Activated CD4-positive, CD25-positive, alpha-beta regulatory T cell (primary cell): ENCODE data around the gene USP20.

ENCODE experiments used
- DNase-seq, 4 experiments: peaks; one replicate each; lab custom pipeline; 2025; lab: John Stamatoyannopoulos, UW

USP20 gene

GRCh38 chr9:129875687-129876395 lies 40.6 kb downstream of the USP20 start:
- no peak for DNase-seq

GRCh38 chr9:129876815-129877214 lies 41.6 kb downstream of the USP20 start:
- no peak for DNase-seq

DNA sequence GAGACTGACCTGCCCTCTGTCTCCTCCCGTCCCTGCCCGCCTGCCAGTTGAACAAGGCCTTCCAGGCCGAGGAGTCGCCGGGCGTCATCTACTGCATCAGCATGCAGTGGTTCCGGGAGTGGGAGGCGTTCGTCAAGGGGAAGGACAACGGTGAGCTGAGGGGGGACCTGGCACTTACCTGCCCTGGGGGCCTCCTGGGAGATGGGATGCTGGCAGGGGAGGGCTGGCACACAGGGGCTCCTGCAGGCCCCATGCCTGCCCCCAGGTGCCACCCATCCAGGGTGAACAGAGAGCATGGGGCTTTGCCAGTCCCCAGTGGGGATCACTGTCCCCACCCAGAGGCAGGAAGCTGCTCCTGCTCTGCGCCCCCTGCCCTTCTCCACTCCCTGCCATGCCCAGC lies 43.0 kb downstream of the USP20 start:
- DNase-seq, result no peak

GRCh38 chr9:129879103-129879699 lies 43.9 kb downstream of the USP20 start:
- DNase-seq, result no peak

GRCh38 chr9:129879991-129880653 lies 44.9 kb downstream of the USP20 start:
- no peak for DNase-seq

DNA sequence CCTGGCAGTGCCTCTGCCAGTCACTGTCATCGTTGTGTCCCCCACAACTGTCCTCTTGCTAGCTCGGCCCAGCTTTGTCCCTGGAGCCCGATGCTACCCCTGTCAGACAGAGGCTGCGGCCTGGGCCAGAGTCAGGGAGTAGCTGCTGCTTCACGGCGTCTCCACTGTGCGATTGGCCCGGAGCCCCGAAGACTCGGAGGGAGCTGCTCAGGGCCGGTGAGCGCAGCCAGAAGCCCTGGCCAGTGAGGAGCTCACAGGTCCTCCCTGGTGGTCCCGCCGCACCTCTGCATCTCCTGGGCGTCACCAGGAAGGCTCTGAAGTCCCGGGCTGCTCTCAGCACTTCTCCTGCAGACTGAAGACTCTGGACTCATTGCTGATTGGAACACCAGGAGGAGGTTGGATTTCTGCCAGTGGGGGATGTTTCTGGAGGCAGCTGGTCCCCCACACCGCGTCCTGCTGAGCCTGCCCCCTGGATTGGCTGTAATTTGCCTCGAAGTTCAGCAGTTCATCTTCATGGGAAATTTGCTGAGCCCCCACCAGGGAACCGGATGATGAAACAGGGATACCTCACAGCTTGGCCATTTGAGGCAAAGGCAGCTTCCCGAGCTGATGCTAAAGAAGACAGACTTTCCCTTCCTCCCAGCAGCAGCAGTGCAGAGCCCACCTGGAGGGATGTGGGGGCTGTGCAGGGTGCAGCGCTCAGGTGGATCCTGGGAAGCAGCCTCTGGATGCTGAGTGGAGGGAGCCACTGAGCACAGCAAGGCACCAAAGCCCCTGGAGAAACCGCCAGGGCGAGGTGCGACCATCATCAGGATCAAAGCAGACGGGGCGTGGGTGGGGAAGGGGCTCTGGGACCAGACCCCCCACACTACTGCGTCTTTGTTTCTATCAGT lies 45.6 kb downstream of the USP20 start:
- no peak for DNase-seq

DNA sequence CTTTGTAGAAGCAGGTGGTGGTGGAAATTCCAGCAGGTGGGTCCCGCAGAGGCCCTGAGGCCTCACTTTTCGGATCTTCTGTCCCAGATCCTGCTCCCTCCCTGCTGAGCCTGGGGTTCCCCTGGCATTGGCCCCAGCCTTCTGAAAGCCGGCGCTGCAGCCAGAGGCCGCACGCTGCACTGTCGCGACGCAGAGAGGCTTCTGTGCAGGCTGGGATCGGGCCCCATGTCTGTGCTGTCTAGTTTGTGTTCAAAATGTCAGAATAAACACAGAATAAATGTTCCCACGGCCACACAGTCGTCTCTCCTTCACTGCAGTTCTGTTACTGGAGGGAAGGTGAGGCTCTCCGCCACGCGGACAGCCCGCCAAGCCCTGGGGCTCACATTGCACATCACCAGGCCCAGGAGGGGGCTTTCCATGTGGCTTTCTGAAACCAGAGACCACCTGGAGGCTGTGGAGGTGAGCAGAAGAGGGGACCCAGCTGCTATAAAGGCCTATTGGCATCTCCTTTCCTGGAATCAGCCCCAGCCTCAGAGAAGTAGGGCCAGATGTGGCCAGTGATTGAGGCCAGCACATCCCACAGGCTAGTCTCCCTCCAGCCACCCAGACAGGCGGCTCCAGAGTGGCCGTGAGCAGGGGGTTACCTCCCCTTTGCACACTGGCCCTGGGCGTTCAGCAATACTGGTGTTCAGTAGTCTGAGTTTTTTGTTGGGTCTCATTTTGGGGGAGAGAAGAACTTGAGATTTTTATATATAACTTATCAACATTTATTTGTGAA lies 46.5 kb downstream of the USP20 start:
- DNase-seq, result no peak

GRCh38 chr9:129884220-129885017 lies 49.2 kb downstream of the USP20 start:
- DNase-seq, result peak; percentile 90 to 95 (median 92)

DNA sequence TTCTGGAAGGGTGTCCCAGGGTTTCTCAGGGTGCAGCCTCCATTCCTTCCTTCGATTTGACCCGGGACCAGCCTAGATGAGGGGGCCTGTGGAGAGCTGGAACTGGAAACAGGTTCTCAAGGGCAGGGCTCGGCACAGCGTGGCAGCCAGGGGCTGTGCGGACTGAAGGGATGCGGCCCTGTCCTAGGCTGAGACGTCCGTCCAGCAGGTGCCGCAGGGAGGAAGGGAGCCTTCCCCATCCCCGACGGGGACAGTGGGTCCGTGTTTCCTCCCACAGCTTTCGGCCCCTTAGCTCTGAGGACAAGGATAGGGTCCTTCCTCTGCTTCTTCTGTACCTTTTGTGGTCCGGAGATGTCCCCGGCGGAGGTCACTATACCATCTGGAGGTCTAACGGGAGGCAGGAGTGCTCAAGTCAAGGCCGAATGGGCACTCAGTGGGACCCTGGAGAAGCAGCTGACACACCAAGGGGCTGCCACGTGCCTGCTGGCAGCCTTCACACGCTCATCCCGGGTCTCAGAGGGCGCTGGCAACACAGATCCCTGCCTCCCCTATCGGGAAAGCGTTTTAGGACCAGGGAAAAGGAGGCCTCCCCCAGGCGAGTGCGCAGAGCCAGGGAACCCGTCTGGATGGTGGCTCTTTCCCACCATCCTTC lies 49.9 kb downstream of the USP20 start:
- DNase-seq, result no peak

GRCh38 chr9:129885670-129886106 lies 50.4 kb downstream of the USP20 start:
- DNase-seq, result peak; percentile 72 to 82 (median 80)

GRCh38 chr9:129886226-129887174 lies 51.2 kb downstream of the USP20 start:
- peak in 1 of 4 experiments; percentile 24 for DNase-seq

- DNase-seq, result no peak
Observed at GRCh38 chr9:129887334-129888292, 52.4 kb downstream of the USP20 start.

DNA sequence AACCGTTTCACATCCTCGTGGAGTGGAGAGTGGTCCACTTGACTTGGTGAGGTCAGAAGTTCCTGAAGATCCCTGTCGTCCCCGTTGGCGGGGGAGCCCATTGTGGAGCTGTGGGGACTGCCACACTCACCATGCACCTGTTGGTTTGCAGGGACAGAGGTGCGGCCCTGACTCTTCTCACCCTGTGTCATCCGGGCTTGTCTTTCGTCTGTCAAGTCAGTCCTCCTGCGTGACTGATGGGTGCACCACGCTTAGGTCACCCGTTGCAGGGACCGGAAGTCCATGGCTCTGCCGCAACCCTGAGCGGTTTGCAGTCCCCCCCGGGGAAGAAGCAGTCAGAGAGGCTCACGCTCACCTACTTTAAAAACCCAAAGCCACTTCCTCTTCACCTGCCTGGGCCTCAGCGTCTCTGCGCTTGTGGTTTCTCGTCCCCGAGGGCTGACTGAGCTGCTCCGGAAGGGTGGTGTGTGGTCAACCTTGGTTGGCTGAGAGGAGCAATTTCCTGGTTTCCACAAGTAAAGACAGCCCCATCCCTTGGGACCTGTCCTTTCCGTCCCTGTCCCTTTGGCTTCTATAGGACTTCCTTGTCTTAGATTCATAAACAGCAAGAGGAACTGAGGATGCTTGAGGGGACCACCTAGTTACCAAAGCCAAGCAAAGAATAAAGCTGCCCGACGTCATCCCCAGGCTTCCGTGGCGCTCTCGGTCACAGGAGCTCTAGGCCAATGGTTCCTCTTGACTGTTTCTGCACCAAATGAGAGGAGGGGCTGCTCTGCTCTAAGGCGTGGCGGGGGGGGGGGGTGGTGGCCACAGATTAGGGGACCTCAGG lies 53.2 kb downstream of the USP20 start:
- DNase-seq, result peak; percentile 81 to 89 (median 86)

- no peak for DNase-seq
Observed at GRCh38 chr9:129889122-129889940, 54.1 kb downstream of the USP20 start.

DNA sequence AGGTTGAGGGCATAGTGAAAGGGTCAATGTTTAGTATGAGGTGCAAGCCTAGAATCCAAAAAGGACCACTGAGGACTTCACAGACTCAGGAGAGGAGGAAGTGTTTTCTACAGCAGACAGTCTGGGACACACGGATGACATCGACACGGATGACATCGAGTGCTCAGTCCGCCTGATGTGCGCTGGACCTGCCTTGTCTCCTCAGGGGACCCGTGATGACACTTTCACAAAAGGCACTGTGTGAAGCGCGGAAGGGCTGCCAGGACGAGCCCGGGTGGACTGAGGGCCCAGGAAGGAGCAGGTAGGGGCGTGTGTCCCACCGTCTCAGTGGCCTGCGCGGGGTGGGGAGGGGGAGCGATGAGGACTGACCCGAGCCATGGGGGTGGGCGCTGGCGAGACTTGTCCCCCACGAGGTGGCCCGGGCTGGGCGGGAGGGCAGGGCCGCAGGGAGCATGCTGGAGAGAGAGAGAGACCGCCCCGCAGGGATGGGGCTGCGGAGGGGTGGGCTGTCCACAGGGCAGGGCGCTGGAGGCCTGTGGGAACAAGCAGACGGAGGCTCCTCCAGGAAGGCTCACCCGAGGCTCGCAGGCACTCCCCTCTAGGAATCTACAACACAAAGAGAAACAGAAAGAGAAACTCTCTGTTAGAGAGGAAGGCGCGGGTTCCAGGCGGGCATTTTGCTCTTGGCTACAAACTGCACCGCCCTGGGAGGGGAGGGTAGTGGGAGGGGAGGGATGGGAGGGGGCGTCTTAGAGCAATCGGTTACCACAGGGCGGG lies 54.9 kb downstream of the USP20 start:
- peak in 2 of 4 experiments; percentile 43 to 54 for DNase-seq
